ENCODE measurements around the gene POP4. TPM values are rescaled to one million over a fixed set of nuclear protein-coding genes. Genes with fewer than 3 reads are reported as not detected.

POP4 gene
- total and polyA plus RNA-seq, 2 experiments from 2014 or later, result 68.9 to 91.8 TPM

GRCh38 chr19:29610213-29610573, 4.1 kb downstream of the POP4 start:
- H2AFZ ChIP-seq, result no peak overlapping the region
- no peak for TF ChIP-seq EZH2 (IDR thresholded peaks at IDR 0.05; ENCODE audit: borderline replicate concordance)
- no peak overlapping the region for H3K4me2 ChIP-seq
- H3K79me2 ChIP-seq, result peaks cover 13% of the 10 kb centered on the region
- 95% methylated on average over 14 of the region's 22 CpGs for WGBS (ENCODE audit: low lambda C conversion rate, missing lambda C conversion rate)
- no peaks in the 10 kb centered on the region for H3K9me2 ChIP-seq (replicated peaks; ENCODE audit: insufficient read depth)
- H4K20me1 ChIP-seq (ENCODE audit: insufficient read depth, poor library complexity, severe bottlenecking), result no peaks in the 10 kb centered on the region
- H3K4me1 ChIP-seq (ENCODE audit: insufficient read depth), result peaks cover 6% of the 10 kb centered on the region
- H3K27me3 ChIP-seq, result no peaks in the 10 kb centered on the region
- no peak overlapping the region for H3K4me3 ChIP-seq
- H3K27ac ChIP-seq, result no peak overlapping the region
- no peaks in the 10 kb centered on the region for H3K36me3 ChIP-seq (replicated peaks; ENCODE audit: insufficient read depth, low read depth)
- DNase-seq (ENCODE audit: low spot score), result no peak
- no peaks in the 10 kb centered on the region for H3K9me3 ChIP-seq (ENCODE audit: low read depth)

GRCh38 chr19:29610574-29611271, 4.6 kb downstream of the POP4 start:
- TF ChIP-seq EZH2 (IDR thresholded peaks at IDR 0.05; ENCODE audit: borderline replicate concordance), result no peak
- TF ChIP-seq, protein P1, sequence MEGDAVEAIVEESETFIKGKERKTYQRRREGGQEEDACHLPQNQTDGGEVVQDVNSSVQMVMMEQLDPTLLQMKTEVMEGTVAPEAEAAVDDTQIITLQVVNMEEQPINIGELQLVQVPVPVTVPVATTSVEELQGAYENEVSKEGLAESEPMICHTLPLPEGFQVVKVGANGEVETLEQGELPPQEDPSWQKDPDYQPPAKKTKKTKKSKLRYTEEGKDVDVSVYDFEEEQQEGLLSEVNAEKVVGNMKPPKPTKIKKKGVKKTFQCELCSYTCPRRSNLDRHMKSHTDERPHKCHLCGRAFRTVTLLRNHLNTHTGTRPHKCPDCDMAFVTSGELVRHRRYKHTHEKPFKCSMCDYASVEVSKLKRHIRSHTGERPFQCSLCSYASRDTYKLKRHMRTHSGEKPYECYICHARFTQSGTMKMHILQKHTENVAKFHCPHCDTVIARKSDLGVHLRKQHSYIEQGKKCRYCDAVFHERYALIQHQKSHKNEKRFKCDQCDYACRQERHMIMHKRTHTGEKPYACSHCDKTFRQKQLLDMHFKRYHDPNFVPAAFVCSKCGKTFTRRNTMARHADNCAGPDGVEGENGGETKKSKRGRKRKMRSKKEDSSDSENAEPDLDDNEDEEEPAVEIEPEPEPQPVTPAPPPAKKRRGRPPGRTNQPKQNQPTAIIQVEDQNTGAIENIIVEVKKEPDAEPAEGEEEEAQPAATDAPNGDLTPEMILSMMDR (IDR thresholded peaks at IDR 0.05; ENCODE audit: poor library complexity), result peak; percentile 85
- no peak overlapping the region for H3K4me2 ChIP-seq
- 47% methylated on average over 19 of the region's 19 CpGs for WGBS (ENCODE audit: low lambda C conversion rate, missing lambda C conversion rate)
- no peaks in the 10 kb centered on the region for H3K9me3 ChIP-seq (ENCODE audit: low read depth)
- H3K79me2 ChIP-seq, result peaks cover 10% of the 10 kb centered on the region
- no peaks in the 10 kb centered on the region for H4K20me1 ChIP-seq (ENCODE audit: insufficient read depth, poor library complexity, severe bottlenecking)
- H2AFZ ChIP-seq, result no peak overlapping the region
- peak; percentile 89 for DNase-seq (ENCODE audit: low spot score)
- H3K4me1 ChIP-seq (ENCODE audit: insufficient read depth), result peaks cover 4% of the 10 kb centered on the region
- H3K27ac ChIP-seq, result no peak overlapping the region
- no peaks in the 10 kb centered on the region for H3K9me2 ChIP-seq (replicated peaks; ENCODE audit: insufficient read depth)
- no peak overlapping the region for H3K4me3 ChIP-seq
- H3K36me3 ChIP-seq (replicated peaks; ENCODE audit: insufficient read depth, low read depth), result no peaks in the 10 kb centered on the region
- H3K27me3 ChIP-seq, result no peaks in the 10 kb centered on the region

GRCh38 chr19:29612121-29612520, 6.0 kb downstream of the POP4 start:
- Histone ChIP-seq H3K4me2 (no peak overlapping the region), H3K4me1 (ENCODE audit: insufficient read depth) (no peaks in the 10 kb centered on the region), H3K4me3 (no peak overlapping the region), H4K20me1 (ENCODE audit: insufficient read depth, poor library complexity, severe bottlenecking) (no peaks in the 10 kb centered on the region), H3K9me2 (replicated peaks; ENCODE audit: insufficient read depth) (no peaks in the 10 kb centered on the region), H3K9me3 (ENCODE audit: low read depth) (no peaks in the 10 kb centered on the region), H3K79me2 (peaks cover 2% of the 10 kb centered on the region), H3K27me3 (no peaks in the 10 kb centered on the region), H3K27ac (no peak overlapping the region), H3K36me3 (replicated peaks; ENCODE audit: insufficient read depth, low read depth) (no peaks in the 10 kb centered on the region), H2AFZ (no peak overlapping the region)
- TF ChIP-seq EZH2phosphoT487 (IDR thresholded peaks at IDR 0.05; ENCODE audit: low read depth, severe bottlenecking, unreplicated experiment) (no peak), EZH2 (IDR thresholded peaks at IDR 0.05; ENCODE audit: borderline replicate concordance) (no peak)
- TF ChIP-seq, protein P1 (IDR thresholded peaks at IDR 0.05; ENCODE audit: poor library complexity), result no peak
- 96% methylated on average over 9 of the region's 9 CpGs for WGBS (ENCODE audit: low lambda C conversion rate, missing lambda C conversion rate)
- no peak for DNase-seq (ENCODE audit: low spot score)

- H3K27me3 ChIP-seq, result no peaks in the 10 kb centered on the region
- H3K4me1 ChIP-seq (ENCODE audit: insufficient read depth), result no peaks in the 10 kb centered on the region
- no peaks in the 10 kb centered on the region for H3K9me2 ChIP-seq (replicated peaks; ENCODE audit: insufficient read depth)
- no peaks in the 10 kb centered on the region for H4K20me1 ChIP-seq (ENCODE audit: insufficient read depth, poor library complexity, severe bottlenecking)
- no peak overlapping the region for H3K4me2 ChIP-seq
- H3K79me2 ChIP-seq, result no peaks in the 10 kb centered on the region
- H3K9me3 ChIP-seq (ENCODE audit: low read depth), result no peaks in the 10 kb centered on the region
- no peak for DNase-seq (ENCODE audit: low spot score)
- no peak overlapping the region for H2AFZ ChIP-seq
- H3K36me3 ChIP-seq (replicated peaks; ENCODE audit: insufficient read depth, low read depth), result no peaks in the 10 kb centered on the region
- no peak overlapping the region for H3K27ac ChIP-seq
- TF ChIP-seq EZH2 (IDR thresholded peaks at IDR 0.05; ENCODE audit: borderline replicate concordance) (no peak), EZH2phosphoT487 (IDR thresholded peaks at IDR 0.05; ENCODE audit: low read depth, severe bottlenecking, unreplicated experiment) (no peak)
- TF ChIP-seq, protein P1 (IDR thresholded peaks at IDR 0.05; ENCODE audit: poor library complexity), result no peak
- H3K4me3 ChIP-seq, result no peak overlapping the region
- WGBS (ENCODE audit: low lambda C conversion rate, missing lambda C conversion rate), result 91% methylated on average over 21 of the region's 21 CpGs
Measured at GRCh38 chr19:29612801-29613595, 6.9 kb downstream of the POP4 start.

All from hepatocyte (in vitro differentiated cells).